HCT116 (cell line): ENCODE results near the gene NCCRP1. TPM values are rescaled to one million over a fixed set of nuclear protein-coding genes. Genes with fewer than 3 reads are reported as not detected.

Source experiments
- ATAC-seq: fragments of 200-7000 bp; cut with Tn5 transposase; 2 replicates; pipeline ENCODE4 v1.9.1; 2020; ENCODE audit warnings: mild to moderate bottlenecking, moderate library complexity
- BruUV-seq: library from RNA; stranded (reverse); fragments of 400-500 nt; replicated peaks from 2 replicates; lab custom pipeline; 2021; lab: Mats Ljungman, UMichigan
- CTCF ChIA-PET: fragments of 300-600 bp; sonication (Branson Sonifier 250); formaldehyde crosslinking; loops from one replicate; lab custom pipeline; 2021; ENCODE audit warnings: antibody characterized with exemption; lab: Charles Lee
- POLR2A ChIA-PET: fragments of 300-600, 350-600 bp; sonication (Branson Sonifier 250); formaldehyde crosslinking; loops from one replicate; lab custom pipeline; 2021; ENCODE audit warnings: antibody characterized with exemption; lab: Charles Lee
- RAD21 ChIA-PET, 2 experiments: fragments of 300-600 bp; sonication (Branson Sonifier 250); formaldehyde crosslinking; loops; one replicate each; lab custom pipeline; 2023; ENCODE audit warnings: low total read pairs in 2 of 2; ENCODE audit not compliant: uncharacterized antibody in 2 of 2, unreplicated experiment in 2 of 2, low non-redundant PET in 1 of 2; lab: Charles Lee
- DNase-seq: peaks from one replicate; pipeline ENCODE4 v3.0.0-alpha.2; 2010; ENCODE audit warnings: low read depth, low spot score
- H2AFZ ChIP-seq: fragments of 200-600 bp; shearing (Covaris generic), sonication (generic); 2 replicates; pipeline ENCODE4 v1.6.1; 2017; ENCODE audit warnings: low read depth, mixed run types, mixed read lengths, antibody characterized with exemption, low read length; ENCODE audit not compliant: poor library complexity, severe bottlenecking
- H3K27ac ChIP-seq: 2 replicates; pipeline ENCODE4 v1.5.1; 2012; ENCODE audit warnings: low read depth, low read length
- H3K27me3 ChIP-seq: fragments of 200-600 bp; sonication (generic); 2 replicates; pipeline ENCODE4 v1.6.1; 2016; ENCODE audit warnings: mixed run types, low read length, mixed read lengths; ENCODE audit not compliant: insufficient read depth
- H3K36me3 ChIP-seq, 2 experiments: fragments of 200-500 bp in 1 of 2; fragments of 200-600 bp in 1 of 2; sonication (Bioruptor generic) in 1 of 2; sonication (generic) in 1 of 2; 2 replicates each; pipeline versions ENCODE4 v1.5.1 to v1.6.1; 2014 to 2016; ENCODE audit warnings: low read length in 2 of 2, inconsistent platforms in 1 of 2, mixed read lengths in 1 of 2, mixed run types in 1 of 2; ENCODE audit not compliant: insufficient read depth in 2 of 2, control insufficient read depth in 1 of 2
- H3K4me1 ChIP-seq, 2 experiments: fragments of 200-600 bp in 1 of 2; sonication (generic) in 1 of 2; 2 replicates each; pipeline versions ENCODE4 v1.5.1 to v1.6.1; 2012 to 2017; ENCODE audit warnings: low read length in 2 of 2, inconsistent platforms in 1 of 2, mild to moderate bottlenecking in 1 of 2, mixed read lengths in 1 of 2, mixed run types in 1 of 2, moderate library complexity in 1 of 2; ENCODE audit not compliant: insufficient read depth in 2 of 2, control insufficient read depth in 1 of 2
- H3K4me2 ChIP-seq: fragments of 200-600 bp; sonication (generic); 2 replicates; pipeline ENCODE4 v1.6.1; 2017; ENCODE audit warnings: mixed run types, low read length, mixed read lengths
- H3K4me3 ChIP-seq, 2 experiments: fragments of 200-600 bp in 1 of 2; sonication (generic) in 1 of 2; replicated peaks in 1 of 2; 2 replicates each; pipeline ENCODE4 v1.5.1; 2011 to 2016; ENCODE audit warnings: low read length in 2 of 2, control low read depth in 1 of 2, low read depth in 1 of 2, mild to moderate bottlenecking in 1 of 2, mixed read lengths in 1 of 2, mixed run types in 1 of 2
- H3K79me2 ChIP-seq: fragments of 200-600 bp; sonication (generic); 2 replicates; pipeline ENCODE4 v1.6.1; 2017; ENCODE audit warnings: mild to moderate bottlenecking, mixed run types, low read length, moderate library complexity, mixed read lengths; ENCODE audit not compliant: insufficient read depth
- H3K9ac ChIP-seq: fragments of 200-600 bp; sonication (generic); 2 replicates; pipeline ENCODE4 v1.6.1; 2016; ENCODE audit warnings: low read length, mixed read lengths
- H3K9me2 ChIP-seq: fragments of 200-600 bp; sonication (generic), shearing (Covaris generic); 2 replicates; pipeline ENCODE4 v1.6.1; 2017; ENCODE audit warnings: mixed run types, mild to moderate bottlenecking, moderate library complexity; ENCODE audit not compliant: insufficient read depth
- H3K9me3 ChIP-seq, 2 experiments: fragments of 200-500 bp in 1 of 2; fragments of 200-600 bp in 1 of 2; sonication (Bioruptor generic) in 1 of 2; sonication (generic) in 1 of 2; 2 replicates each; pipeline ENCODE4 v1.6.1; 2014 to 2017; ENCODE audit warnings: low read length in 2 of 2, mixed read lengths in 2 of 2, inconsistent platforms in 1 of 2, low read depth in 1 of 2, mild to moderate bottlenecking in 1 of 2, mixed run types in 1 of 2, moderate library complexity in 1 of 2; ENCODE audit not compliant: control insufficient read depth in 1 of 2, insufficient read depth in 1 of 2
- H4K20me1 ChIP-seq: fragments of 200-600 bp; sonication (generic), shearing (Covaris generic); 2 replicates; pipeline ENCODE4 v1.6.1; 2017; ENCODE audit warnings: mixed run types, mild to moderate bottlenecking, moderate library complexity; ENCODE audit not compliant: insufficient read depth
- CBX3 ChIP-seq: IDR thresholded peaks from 2 replicates; pipeline ENCODE4 v1.6.1; 2012; ENCODE audit warnings: low read depth
- CEBPB ChIP-seq: IDR thresholded peaks from 2 replicates; pipeline ENCODE4 v1.6.1; 2012; ENCODE audit warnings: low read depth
- EGR1 ChIP-seq: IDR thresholded peaks from 2 replicates; pipeline ENCODE4 v1.6.1; 2012; ENCODE audit warnings: low read depth
- ELF1 ChIP-seq: IDR thresholded peaks from 2 replicates; pipeline ENCODE4 v1.6.1; 2012; ENCODE audit warnings: low read depth, borderline replicate concordance
- EZH2phosphoT487 ChIP-seq: fragments of 200-600 bp; IDR thresholded peaks from 2 replicates; pipeline ENCODE4 v1.6.1; 2018; ENCODE audit warnings: antibody characterized with exemption, borderline replicate concordance
- FOSL1 ChIP-seq: IDR thresholded peaks from 2 replicates; pipeline ENCODE4 v1.6.1; 2012; ENCODE audit warnings: low read depth
- JUND ChIP-seq: IDR thresholded peaks from 2 replicates; pipeline ENCODE4 v1.6.1; 2012
- MAX ChIP-seq: IDR thresholded peaks from 2 replicates; pipeline ENCODE4 v1.6.1; 2012
- RAD21 ChIP-seq: IDR thresholded peaks from 2 replicates; pipeline ENCODE4 v1.6.1; 2012; ENCODE audit warnings: low read depth, mild to moderate bottlenecking
- REST ChIP-seq: IDR thresholded peaks from 2 replicates; pipeline ENCODE4 v1.6.1; 2012; ENCODE audit warnings: low read depth
- SP1 ChIP-seq: IDR thresholded peaks from 2 replicates; pipeline ENCODE4 v1.6.1; 2012; ENCODE audit warnings: low read depth
- SRF ChIP-seq: IDR thresholded peaks from 2 replicates; pipeline ENCODE4 v1.6.1; 2012; ENCODE audit warnings: low read depth
- TCF7L2 ChIP-seq: IDR thresholded peaks from 2 replicates; pipeline ENCODE4 v1.7.0; 2011; ENCODE audit warnings: borderline replicate concordance, inconsistent platforms; ENCODE audit not compliant: insufficient read depth, insufficient read length; ENCODE audit errors: extremely low read depth
- intact Hi-C: fragments of 100-400 bp; cut with micrococcal nuclease; formaldehyde crosslinking; loops from 2 replicates; pipeline ENCODE4 v1.10.0; 2022
- total RNA-seq: library from RNA; stranded (reverse); gene quantifications from one replicate; pipeline ENCODE4 v1.2.1, GENCODE V29; 2021; ENCODE audit not compliant: unreplicated experiment
- TF ChIP-seq, protein P1 (sequence below): IDR thresholded peaks from 2 replicates; pipeline ENCODE4 v1.6.1; 2012
- TF ChIP-seq, protein P2 (sequence below): IDR thresholded peaks from 2 replicates; pipeline ENCODE4 v1.6.1; 2011; ENCODE audit warnings: mild to moderate bottlenecking, low read length, moderate library complexity; ENCODE audit not compliant: insufficient replicate concordance; ENCODE audit errors: extremely low read depth

Gene NCCRP1
- total RNA-seq, 1 experiment from 2014 or later, result 0.12 TPM

DNA sequence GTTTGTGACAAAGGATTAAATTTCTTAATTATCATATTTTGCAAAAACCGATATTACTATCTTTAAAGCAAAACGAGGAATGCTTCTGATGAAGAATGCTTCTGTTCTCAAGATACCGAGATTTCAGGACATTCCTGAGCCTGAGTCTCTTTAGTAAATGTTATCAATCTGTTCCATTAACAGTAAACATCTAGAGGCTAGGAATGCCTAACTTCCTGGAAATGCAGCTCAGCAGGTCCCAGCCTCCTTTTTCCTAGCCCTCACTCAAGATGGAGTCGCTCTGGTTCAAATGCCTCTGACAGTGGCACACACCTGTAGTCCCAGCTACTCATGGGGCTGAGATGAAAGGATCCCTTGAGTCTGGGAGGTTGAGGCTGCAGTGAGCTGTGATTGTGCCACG is 54.3 kb downstream of the NCCRP1 start:
- ATAC-seq (no peak), DNase-seq (no peak)
- no peaks in the 10 kb centered on the region for H3K9me2 ChIP-seq
- no peak overlapping the region for H3K9ac ChIP-seq
- H3K4me3 ChIP-seq, result no peak overlapping the region
- no peak overlapping the region for H3K27ac ChIP-seq
- H3K27me3 ChIP-seq, result no peaks in the 10 kb centered on the region
- TF ChIP-seq CEBPB (no peak), REST (no peak), EZH2phosphoT487 (no peak), MAX (no peak), CBX3 (no peak), EGR1 (no peak), RAD21 (no peak), FOSL1 (no peak), SRF (no peak), TCF7L2 (no peak), ELF1 (no peak), SP1 (no peak), JUND (no peak)
- TF ChIP-seq, protein P1, sequence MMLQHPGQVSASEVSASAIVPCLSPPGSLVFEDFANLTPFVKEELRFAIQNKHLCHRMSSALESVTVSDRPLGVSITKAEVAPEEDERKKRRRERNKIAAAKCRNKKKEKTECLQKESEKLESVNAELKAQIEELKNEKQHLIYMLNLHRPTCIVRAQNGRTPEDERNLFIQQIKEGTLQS, result no peak
- TF ChIP-seq, protein P2, sequence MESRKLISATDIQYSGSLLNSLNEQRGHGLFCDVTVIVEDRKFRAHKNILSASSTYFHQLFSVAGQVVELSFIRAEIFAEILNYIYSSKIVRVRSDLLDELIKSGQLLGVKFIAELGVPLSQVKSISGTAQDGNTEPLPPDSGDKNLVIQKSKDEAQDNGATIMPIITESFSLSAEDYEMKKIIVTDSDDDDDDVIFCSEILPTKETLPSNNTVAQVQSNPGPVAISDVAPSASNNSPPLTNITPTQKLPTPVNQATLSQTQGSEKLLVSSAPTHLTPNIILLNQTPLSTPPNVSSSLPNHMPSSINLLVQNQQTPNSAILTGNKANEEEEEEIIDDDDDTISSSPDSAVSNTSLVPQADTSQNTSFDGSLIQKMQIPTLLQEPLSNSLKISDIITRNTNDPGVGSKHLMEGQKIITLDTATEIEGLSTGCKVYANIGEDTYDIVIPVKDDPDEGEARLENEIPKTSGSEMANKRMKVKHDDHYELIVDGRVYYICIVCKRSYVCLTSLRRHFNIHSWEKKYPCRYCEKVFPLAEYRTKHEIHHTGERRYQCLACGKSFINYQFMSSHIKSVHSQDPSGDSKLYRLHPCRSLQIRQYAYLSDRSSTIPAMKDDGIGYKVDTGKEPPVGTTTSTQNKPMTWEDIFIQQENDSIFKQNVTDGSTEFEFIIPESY, result no peak
- no peaks in the 10 kb centered on the region for H3K9me3 ChIP-seq
- intact Hi-C loops, result no loop called here
- H3K4me1 ChIP-seq, result peaks cover 0 to 6% of the 10 kb centered on the region in 2 experiments; a peak in 1 of 4 replicates
- RAD21 ChIA-PET, result no interaction called here
- H3K4me2 ChIP-seq, result no peak overlapping the region
- no peak overlapping the region for H2AFZ ChIP-seq
- no peaks in the 10 kb centered on the region for H4K20me1 ChIP-seq
- H3K36me3 ChIP-seq, result no peaks in the 10 kb centered on the region
- BruUV-seq, result no TSS peak
- POLR2A ChIA-PET, result no interaction called here
- H3K79me2 ChIP-seq, result no peaks in the 10 kb centered on the region
- CTCF ChIA-PET, result interaction anchor here (0.9 kb wide), 1 partner anchor 13 kb away, joined by 3 read pairs; no protein-coding TSS in a partner anchor
